GM23338 (cell line): ENCODE results near the gene ZNF609. TPM values are rescaled to one million over a fixed set of nuclear protein-coding genes. Genes with fewer than 3 reads are reported as not detected.

Experiments used
- ATAC-seq: fragments of 200-7000 bp; cut with Tn5 transposase; 3 replicates; pipeline ENCODE4 v1.9.1; 2020
- DNase-seq: peaks from one replicate; pipeline ENCODE4 v3.0.0-alpha.2; 2015; ENCODE audit warnings: low spot score
- H2AFZ ChIP-seq: fragments of 200-600 bp; sonication (generic); 2 replicates; pipeline ENCODE4 v1.8.0; 2016; ENCODE audit warnings: antibody characterized with exemption, mild to moderate bottlenecking, moderate library complexity
- H3F3A ChIP-seq: fragments of 200-600 bp; sonication (generic); replicated peaks from 2 replicates; pipeline ENCODE4 v1.8.0; 2017; ENCODE audit warnings: antibody characterized with exemption, mixed run types, low read depth
- H3K27ac ChIP-seq: fragments of 200-600 bp; sonication (generic); 2 replicates; pipeline ENCODE4 v1.6.1; 2016; ENCODE audit warnings: low read depth
- H3K27me3 ChIP-seq: fragments of 200-600 bp; sonication (generic); 2 replicates; pipeline ENCODE4 v1.8.0; 2016; ENCODE audit warnings: mild to moderate bottlenecking, mixed run types, moderate library complexity; ENCODE audit not compliant: insufficient read depth
- H3K36me3 ChIP-seq: fragments of 200-600 bp; sonication (generic); 2 replicates; pipeline ENCODE4 v1.8.0; 2016; ENCODE audit warnings: mild to moderate bottlenecking; ENCODE audit not compliant: insufficient read depth
- H3K4me1 ChIP-seq: fragments of 200-600 bp; sonication (generic); 2 replicates; pipeline ENCODE4 v1.8.0; 2016; ENCODE audit warnings: mild to moderate bottlenecking, moderate library complexity; ENCODE audit not compliant: insufficient read depth
- H3K4me2 ChIP-seq: fragments of 200-600 bp; sonication (generic); 2 replicates; pipeline ENCODE4 v1.7.1; 2017; ENCODE audit warnings: mixed run types
- H3K4me3 ChIP-seq: fragments of 200-600 bp; sonication (generic); 2 replicates; pipeline ENCODE4 v1.6.1; 2016; ENCODE audit warnings: mixed run types
- H3K79me2 ChIP-seq: fragments of 200-600 bp; sonication (generic); replicated peaks from 2 replicates; pipeline ENCODE4 v1.8.0; 2017; ENCODE audit warnings: mild to moderate bottlenecking; ENCODE audit not compliant: insufficient read depth
- H3K9me2 ChIP-seq: fragments of 200-600 bp; sonication (generic); 2 replicates; pipeline ENCODE4 v1.8.0; 2017; ENCODE audit not compliant: insufficient read depth
- H4K20me1 ChIP-seq: fragments of 200-600 bp; sonication (generic); replicated peaks from 2 replicates; pipeline ENCODE4 v1.8.0; 2017; ENCODE audit warnings: mild to moderate bottlenecking; ENCODE audit not compliant: insufficient read depth
- H3K27ac Mint-ChIP-seq: 2 replicates; pipeline ENCODE4 v1.8.0; 2020; ENCODE audit warnings: inconsistent platforms, mild to moderate bottlenecking, moderate library complexity, mixed read lengths
- H3K27me3 Mint-ChIP-seq: 3 replicates; pipeline ENCODE4 v1.8.0; 2022; ENCODE audit warnings: low read depth, mild to moderate bottlenecking, moderate library complexity, mixed read lengths, inconsistent platforms; ENCODE audit not compliant: insufficient read depth, poor library complexity
- H3K36me3 Mint-ChIP-seq: 3 replicates; pipeline ENCODE4 v1.8.0; 2021; ENCODE audit warnings: low read depth, mild to moderate bottlenecking, inconsistent platforms, moderate library complexity, mixed read lengths
- H3K4me1 Mint-ChIP-seq: 3 replicates; pipeline ENCODE4 v1.8.0; 2020; ENCODE audit warnings: mild to moderate bottlenecking, inconsistent platforms, mixed read lengths
- H3K4me3 Mint-ChIP-seq: 3 replicates; pipeline ENCODE4 v1.8.0; 2021; ENCODE audit warnings: moderate library complexity, mild to moderate bottlenecking, inconsistent platforms, mixed read lengths
- H3K9me3 Mint-ChIP-seq: 3 replicates; pipeline ENCODE4 v1.8.0; 2020; ENCODE audit warnings: moderate library complexity, mild to moderate bottlenecking, inconsistent platforms, mixed read lengths
- CREB1 ChIP-seq: fragments of 250-450 bp; sonication (Bioruptor Pico); IDR thresholded peaks from 2 replicates; pipeline ENCODE4 v1.5.0; 2020; ENCODE audit warnings: low read depth, mild to moderate bottlenecking, moderate library complexity
- CTCF ChIP-seq, 2 experiments: fragments of 200-600 bp in 1 of 2; sonication (generic) in 1 of 2; conservative IDR thresholded peaks; 2 replicates each; pipeline versions ENCODE4 v1.5.1 to v1.6.1; 2016 to 2017; ENCODE audit warnings: antibody characterized with exemption in 2 of 2, low read depth in 2 of 2, mild to moderate bottlenecking in 2 of 2, moderate library complexity in 1 of 2
- ETS1 ChIP-seq: IDR thresholded peaks from 2 replicates; pipeline ENCODE4 v1.6.1; 2016; ENCODE audit warnings: antibody characterized with exemption
- EZH2 ChIP-seq: fragments of 200-600 bp; sonication (generic); IDR thresholded peaks from one replicate; pipeline ENCODE4 v1.8.0; 2017; ENCODE audit warnings: antibody characterized with exemption, mild to moderate bottlenecking, low read depth; ENCODE audit not compliant: unreplicated experiment
- EZH2phosphoT487 ChIP-seq: fragments of 200-600 bp; sonication (generic); IDR thresholded peaks from one replicate; pipeline ENCODE4 v1.8.1; 2018; ENCODE audit warnings: antibody characterized with exemption; ENCODE audit not compliant: unreplicated experiment
- JUNB ChIP-seq: IDR thresholded peaks from one replicate; pipeline ENCODE4 v1.6.1; 2016; ENCODE audit warnings: antibody characterized with exemption; ENCODE audit not compliant: unreplicated experiment
- NANOG ChIP-seq: IDR thresholded peaks from 2 replicates; pipeline ENCODE4 v1.6.1; 2016; ENCODE audit warnings: antibody characterized with exemption, borderline replicate concordance
- POLR2AphosphoS5 ChIP-seq: IDR thresholded peaks from 2 replicates; pipeline ENCODE4 v1.6.1; 2016; ENCODE audit warnings: antibody characterized with exemption, low read depth
- STAT1 ChIP-seq: IDR thresholded peaks from one replicate; pipeline ENCODE4 v1.6.1; 2016; ENCODE audit warnings: antibody characterized with exemption; ENCODE audit not compliant: unreplicated experiment
- ZNF114 ChIP-seq: fragments of 250-450 bp; sonication (Bioruptor Pico); IDR thresholded peaks from 2 replicates; pipeline ENCODE4 v1.5.0; 2020; ENCODE audit warnings: mild to moderate bottlenecking, moderate library complexity
- ZNF331 ChIP-seq: fragments of 250-450 bp; sonication (Bioruptor Pico); IDR thresholded peaks from 2 replicates; pipeline ENCODE4 v1.5.0; 2020; ENCODE audit warnings: low read depth, mild to moderate bottlenecking, moderate library complexity
- ZNF462 ChIP-seq: fragments of 250-450 bp; sonication (Bioruptor Pico); IDR thresholded peaks from 2 replicates; pipeline ENCODE4 v1.5.0; 2020; ENCODE audit warnings: mild to moderate bottlenecking, moderate library complexity
- polyA plus RNA-seq: library from polyadenylated mRNA; unstranded; fragments of >200 nt; fragmentation: Nextera tagmentation; extraction: Ambion mirVana; gene quantifications from 2 replicates; pipeline ENCODE4 v1.2.1, GENCODE V29; 2016
- total RNA-seq: library from RNA; depleted of rRNA; stranded (reverse); fragments of >200 nt; shearing (Covaris generic); gene quantifications from 2 replicates; pipeline ENCODE4 v1.2.3, GENCODE V29; 2014

The ZNF609 gene
- total and polyA plus RNA-seq, 2 experiments from 2014 or later: 26.4 to 40.2 TPM

DNA sequence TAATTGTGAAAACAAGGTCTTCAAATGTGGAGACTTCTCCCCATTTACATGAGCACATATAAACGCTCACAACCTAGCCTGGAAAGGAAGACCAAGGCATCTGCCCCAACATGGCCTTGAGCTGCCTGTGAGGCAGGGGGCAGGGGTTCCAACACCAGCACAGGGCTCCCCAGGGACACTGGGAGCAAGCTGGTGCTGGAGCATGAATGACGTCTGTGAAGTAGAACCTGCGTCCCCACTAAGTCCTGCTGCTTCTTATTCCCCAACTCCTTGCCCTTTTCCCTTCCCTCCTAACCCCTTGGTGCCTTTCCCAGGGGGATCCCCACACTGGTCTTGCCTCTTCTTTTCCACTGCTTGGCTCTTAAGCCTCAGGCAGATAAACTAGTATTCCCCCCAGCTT is 221.9 kb downstream of the ZNF609 start:
- DNase-seq: no peak
- Histone ChIP-seq H3K36me3 (peaks cover 26% of the 10 kb centered on the region), H2AFZ (no peak overlapping the region), H3K4me2 (no peak overlapping the region), H3K4me1 (peaks cover 13% of the 10 kb centered on the region), H3K27me3 (no peaks in the 10 kb centered on the region), H3F3A (peaks cover 29% of the 10 kb centered on the region), H3K4me3 (no peak overlapping the region), H3K9me2 (no peaks in the 10 kb centered on the region), H3K27ac (peak overlapping the region; percentile 51; the same call in 1 of the 2 replicates), H3K79me2 (no peaks in the 10 kb centered on the region), H4K20me1 (peaks cover 7% of the 10 kb centered on the region; the same call in 1 of the 2 replicates)
- no peak for ATAC-seq
- Mint-ChIP-seq H3K27ac (no peak overlapping the region), H3K4me1 (peaks cover 28% of the 10 kb centered on the region), H3K36me3 (peaks cover 79% of the 10 kb centered on the region), H3K4me3 (no peak overlapping the region), H3K9me3 (no peaks in the 10 kb centered on the region), H3K27me3 (peaks cover 23% of the 10 kb centered on the region)
- TF ChIP-seq POLR2AphosphoS5 (0 out of 2 replicates have a peak, but pooled peaks have one; percentile 12), ZNF331 (CRISPR knock-in tag) (no peak)

DNA sequence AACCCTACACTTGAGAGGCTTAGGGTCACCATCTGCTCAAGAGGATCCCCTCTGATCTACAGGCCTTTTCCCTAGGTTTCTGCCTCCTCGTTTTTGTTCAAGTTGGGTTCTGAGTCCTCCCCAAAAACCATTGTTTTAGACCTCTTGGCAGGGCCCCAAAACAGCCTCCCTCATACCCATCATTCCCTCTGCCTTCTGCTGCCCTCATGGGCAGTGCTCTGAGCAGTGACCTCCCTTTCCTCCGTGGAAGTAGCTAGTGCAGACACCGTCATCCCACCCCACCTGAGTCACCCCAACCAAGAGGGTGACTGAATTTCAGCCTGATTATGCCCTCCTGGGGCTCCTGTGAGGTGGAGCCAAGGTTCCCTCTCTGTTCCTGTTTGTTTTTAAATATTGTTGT is 223.0 kb downstream of the ZNF609 start:
- peaks cover 37% of the 10 kb centered on the region for H3K36me3 ChIP-seq
- H3K27ac ChIP-seq: peak overlapping the region; percentile 57; the same call in 1 of the 2 replicates
- H3K79me2 ChIP-seq: no peaks in the 10 kb centered on the region
- peaks cover 23% of the 10 kb centered on the region for H3K4me1 ChIP-seq
- DNase-seq (no peak), ATAC-seq (no peak)
- no peak overlapping the region for H3K4me2 ChIP-seq
- no peaks in the 10 kb centered on the region for H3K9me3 Mint-ChIP-seq
- H3K36me3 Mint-ChIP-seq: peaks cover 85% of the 10 kb centered on the region
- peaks cover 26% of the 10 kb centered on the region for H3K27me3 Mint-ChIP-seq
- peaks cover 7% of the 10 kb centered on the region; the same call in 1 of the 2 replicates for H4K20me1 ChIP-seq
- no peak overlapping the region for H3K4me3 Mint-ChIP-seq
- no peaks in the 10 kb centered on the region for H3K27me3 ChIP-seq
- no peak overlapping the region for H3K4me3 ChIP-seq
- peaks cover 40% of the 10 kb centered on the region for H3F3A ChIP-seq
- peaks cover 40% of the 10 kb centered on the region for H3K4me1 Mint-ChIP-seq
- H2AFZ ChIP-seq: no peak overlapping the region
- H3K9me2 ChIP-seq: no peaks in the 10 kb centered on the region
- H3K27ac Mint-ChIP-seq: no peak overlapping the region
- TF ChIP-seq ETS1 (no peak), EZH2phosphoT487 (no peak), CREB1 (no peak), NANOG (no peak), POLR2AphosphoS5 (no peak), ZNF114 (no peak), EZH2 (no peak), JUNB (no peak), STAT1 (no peak), ZNF462 (CRISPR knock-in tag) (no peak), ZNF331 (CRISPR knock-in tag) (no peak), CTCF (conservative IDR thresholded peaks at IDR 0.05; ENCODE audit: low read depth in 2 of 2) (no peak)
